ENCODE results near the gene DDRGK1. TPM values are rescaled to one million over a fixed set of nuclear protein-coding genes. Genes with fewer than 3 reads are reported as not detected.
"Not testable (repeated sequence)": the region's sequence is repeated elsewhere in the genome, so short reads cannot be mapped to it uniquely, and the experiment has no call there.

The DDRGK1 gene
- total RNA-seq, 1 donor from 2014 or later, result 68.2 TPM

DNA sequence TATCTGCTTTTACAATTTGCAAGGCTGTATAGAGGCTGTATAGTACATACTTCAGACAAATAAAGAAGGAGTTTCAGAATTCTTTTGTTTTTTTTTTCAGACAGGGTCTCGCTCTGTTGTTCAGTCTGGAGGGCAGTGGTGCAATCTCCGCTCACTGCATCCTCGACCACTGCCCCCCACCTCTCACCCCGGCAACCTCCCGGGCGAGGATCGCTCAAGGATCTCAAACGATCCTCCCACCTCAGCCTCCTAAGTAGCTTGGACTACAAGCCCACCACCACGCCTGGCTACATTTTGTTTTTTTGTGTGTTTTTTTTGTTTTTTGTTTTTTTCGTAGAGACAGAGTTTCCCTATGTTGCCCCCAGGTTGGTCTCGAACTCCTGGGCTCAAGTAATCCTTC lies 46.7 kb downstream of the DDRGK1 start:
- intact Hi-C loops (cut with DNase I), result no loop called here
- no peak for DNase-seq (ENCODE audit: low spot score)
- no peak for ATAC-seq

DNA sequence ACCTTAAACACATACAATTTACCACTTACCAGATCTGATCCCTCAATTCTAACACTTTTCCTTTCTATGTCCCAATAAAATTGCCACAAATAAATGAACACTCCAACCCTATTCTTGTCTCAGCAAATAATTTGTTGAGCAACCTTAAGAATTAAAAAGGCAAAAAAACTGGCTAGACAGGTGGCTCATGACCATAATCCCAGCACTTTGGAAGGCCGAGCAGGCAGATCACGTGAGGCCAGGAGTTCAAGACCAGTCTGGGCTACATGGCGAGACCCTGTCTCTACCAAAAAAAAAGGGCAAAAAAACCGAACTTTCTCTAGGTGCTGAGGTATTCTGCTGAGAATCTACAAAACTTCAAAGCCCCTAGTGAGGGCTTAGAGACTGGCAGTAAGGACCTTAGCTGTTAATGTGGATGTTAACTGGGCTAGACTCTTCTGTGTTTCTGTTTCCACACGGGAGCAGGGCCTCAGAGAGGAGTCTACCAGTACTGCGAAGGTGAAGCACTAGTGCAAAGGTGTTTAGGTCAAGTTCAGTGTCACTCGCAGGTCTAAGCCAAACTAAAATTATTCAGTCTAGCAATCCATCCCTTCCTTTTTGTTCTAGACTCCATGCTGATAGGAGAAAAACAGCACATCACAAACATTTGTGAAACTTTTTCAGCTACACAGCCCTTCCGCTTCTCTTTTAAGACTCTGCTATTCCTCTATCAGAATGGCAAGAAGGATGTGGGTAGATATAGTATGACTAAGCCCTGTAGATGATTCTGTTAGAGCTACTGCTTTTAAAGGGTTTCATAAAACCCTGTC lies 47.5 kb downstream of the DDRGK1 start:
- DNase-seq (ENCODE audit: low spot score), result no peak
- no peak for ATAC-seq
- intact Hi-C loops (cut with DNase I), result no loop called here

DNA sequence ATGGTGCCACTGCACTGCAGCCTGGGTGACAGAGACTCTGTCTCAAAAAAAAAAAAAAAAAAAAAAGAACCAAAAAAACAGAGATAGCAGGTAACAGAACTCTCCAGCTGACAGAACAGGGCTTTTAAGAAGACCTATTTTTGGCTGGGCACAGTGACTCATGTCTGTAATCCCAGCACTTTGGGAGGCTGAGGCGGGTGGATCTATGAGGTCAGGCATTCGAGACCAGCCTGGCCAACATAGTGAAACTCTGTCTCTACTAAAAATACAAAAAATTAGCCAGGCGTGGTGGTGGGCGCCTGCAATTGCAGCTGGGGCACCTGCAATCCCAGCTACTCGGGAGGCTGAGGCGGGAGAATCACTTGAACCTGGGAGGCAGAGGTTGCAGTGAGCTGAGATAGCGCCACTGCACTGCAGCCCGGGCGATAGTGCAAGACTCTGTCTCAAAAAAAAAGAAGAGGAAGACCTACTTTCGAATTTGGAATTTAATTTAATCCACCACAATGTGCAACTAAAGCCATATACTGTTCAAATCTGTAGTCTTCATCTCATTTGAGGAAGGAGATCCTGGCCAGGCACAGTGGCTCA lies 52.3 kb downstream of the DDRGK1 start:
- DNase-seq (ENCODE audit: low spot score); ATAC-seq; intact Hi-C loops (cut with DNase I): not testable (repeated sequence)

DNA sequence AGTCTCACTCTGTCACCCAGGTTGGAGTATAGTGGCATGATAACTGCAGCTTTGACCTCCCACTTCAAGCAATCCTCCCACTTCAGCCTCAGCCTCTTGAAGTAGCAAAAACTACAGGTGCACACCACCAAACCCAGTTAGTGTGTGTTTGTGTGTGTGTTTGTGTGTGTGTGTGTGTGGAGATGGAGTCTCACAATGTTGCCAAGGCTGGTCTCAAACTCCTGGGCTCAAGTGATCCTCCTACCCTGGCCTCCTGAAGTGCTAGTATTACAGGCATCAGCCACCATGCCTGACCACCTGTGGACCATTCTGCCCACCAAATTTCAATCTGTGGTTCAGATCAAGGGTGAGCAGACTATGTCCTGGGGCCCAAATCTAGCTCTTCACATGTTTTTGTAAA lies 53.6 kb downstream of the DDRGK1 start:
- DNase-seq (ENCODE audit: low spot score) (no peak), ATAC-seq (no peak)
- intact Hi-C loops (cut with DNase I), result no loop called here

DNA sequence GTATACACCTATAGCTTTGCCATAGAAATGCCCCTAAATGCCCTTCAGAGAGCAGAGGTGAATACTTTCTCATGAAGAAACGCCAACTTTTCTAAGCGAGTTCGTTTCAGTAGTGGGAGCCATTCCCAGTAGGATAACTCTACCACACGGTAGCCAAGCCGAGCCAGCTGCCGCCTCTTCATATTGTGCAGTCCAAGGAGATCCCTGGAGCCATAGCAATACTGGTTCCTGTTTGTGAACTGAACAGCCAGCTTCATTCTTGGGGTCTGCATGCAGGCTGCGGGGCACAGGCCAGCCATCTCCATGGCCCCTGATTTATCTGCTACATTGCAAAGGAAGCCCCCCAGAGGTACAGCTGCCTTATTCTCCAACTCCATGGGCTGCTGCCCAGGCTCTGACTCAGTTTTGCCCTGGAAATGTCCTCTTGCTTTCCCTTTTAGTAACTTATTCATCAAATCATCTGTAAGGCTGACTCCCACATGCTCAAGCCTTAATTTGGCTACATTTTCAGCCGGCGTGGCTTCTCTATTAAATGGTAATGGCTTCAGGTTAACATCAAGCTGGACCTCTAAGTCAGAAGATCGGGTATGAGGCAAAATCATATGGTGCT lies 57.6 kb downstream of the DDRGK1 start:
- no peak for DNase-seq (ENCODE audit: low spot score)
- ATAC-seq, result no peak
- intact Hi-C loops (cut with DNase I), result no loop called here

DNA sequence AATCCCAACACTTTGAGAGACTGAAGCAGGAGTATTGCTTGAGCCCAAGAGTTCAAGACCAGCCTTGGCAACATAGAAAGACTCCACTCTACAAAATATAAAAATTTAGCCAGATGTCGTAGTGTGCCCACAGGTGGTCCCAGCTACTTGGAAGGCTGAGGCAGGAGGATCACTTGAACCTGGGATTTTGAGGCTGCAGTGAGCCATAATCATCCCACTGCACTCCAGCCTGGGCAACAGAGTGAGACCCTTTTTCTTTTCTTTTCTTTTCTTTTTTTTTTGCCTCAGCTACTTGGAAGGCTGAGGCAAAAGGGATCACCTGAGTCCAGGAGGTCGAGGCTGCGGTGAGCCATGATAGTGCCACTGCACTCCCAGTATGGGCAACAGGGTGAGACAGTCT lies 62.7 kb downstream of the DDRGK1 start:
- ATAC-seq (no peak), DNase-seq (ENCODE audit: low spot score) (no peak)
- intact Hi-C loops (cut with DNase I), result no loop called here

Other genes with a start within 250 kb of the DDRGK1 start
- gene GNRH2, start 161.1 kb downstream of the DDRGK1 start, total RNA-seq, result not detected
- 29.6 TPM for gene MRPS26, start 158.6 kb downstream of the DDRGK1 start, total RNA-seq
- not detected for gene OXT, start 133.1 kb downstream of the DDRGK1 start, total RNA-seq
- gene AVP, start 120.0 kb downstream of the DDRGK1 start, total RNA-seq, result not detected
- 9.4 TPM for gene FASTKD5, start 44.8 kb downstream of the DDRGK1 start, total RNA-seq
- gene UBOX5, start 44.8 kb downstream of the DDRGK1 start, total RNA-seq, result 8.1 TPM
- gene LZTS3, start 31.1 kb downstream of the DDRGK1 start, total RNA-seq, result 10.5 TPM
- gene ITPA, start 4.8 kb upstream of the DDRGK1 start, total RNA-seq, result 32.8 TPM
- 0.89 TPM for gene SLC4A11, start 34.5 kb upstream of the DDRGK1 start, total RNA-seq
- gene DNAAF9, start 203.0 kb upstream of the DDRGK1 start, total RNA-seq, result 35.0 TPM

Data from sciatic nerve (tissue), 2 donors.